Calu3 (cell line): ENCODE measurements around the gene ENPP3. TPM values are rescaled to one million over a fixed set of nuclear protein-coding genes. Genes with fewer than 3 reads are reported as not detected.

Source experiments
- BruUV-seq: library from RNA; stranded (reverse); fragments of 400-500 nt; replicated peaks from 2 replicates; lab custom pipeline; 2021; lab: Mats Ljungman, UMichigan
- CTCF ChIA-PET: fragments of 300-600 bp; sonication (Branson Sonifier 250); formaldehyde crosslinking; loops from one replicate; lab custom pipeline; 2022; ENCODE audit warnings: antibody characterized with exemption; lab: Charles Lee
- DNase-seq: peaks from one replicate; pipeline ENCODE4 v3.0.0; 2022
- H3K27ac Mint-ChIP-seq: one replicate; pipeline ENCODE4 v1.8.0; 2022; ENCODE audit warnings: mixed read lengths; ENCODE audit not compliant: unreplicated experiment
- H3K27me3 Mint-ChIP-seq: one replicate; pipeline ENCODE4 v1.8.0; 2022; ENCODE audit warnings: mixed read lengths; ENCODE audit not compliant: unreplicated experiment
- H3K36me3 Mint-ChIP-seq: one replicate; pipeline ENCODE4 v1.8.0; 2022; ENCODE audit warnings: mild to moderate bottlenecking, moderate library complexity, mixed read lengths; ENCODE audit not compliant: insufficient read depth, unreplicated experiment
- H3K4me1 Mint-ChIP-seq: one replicate; pipeline ENCODE4 v1.8.0; 2022; ENCODE audit warnings: mild to moderate bottlenecking, low read depth, mixed read lengths; ENCODE audit not compliant: unreplicated experiment
- H3K4me3 Mint-ChIP-seq: one replicate; pipeline ENCODE4 v1.8.0; 2022; ENCODE audit warnings: mild to moderate bottlenecking, low read depth, moderate library complexity, mixed read lengths; ENCODE audit not compliant: unreplicated experiment
- H3K9me3 Mint-ChIP-seq: one replicate; pipeline ENCODE4 v1.8.0; 2022; ENCODE audit warnings: low read depth, mixed read lengths; ENCODE audit not compliant: unreplicated experiment
- intact Hi-C: fragments of 100-400 bp; cut with micrococcal nuclease; formaldehyde crosslinking; loops from one replicate; pipeline ENCODE4 v1.10.0; 2022; ENCODE audit not compliant: unreplicated experiment
- total RNA-seq: library from RNA; stranded (reverse); gene quantifications from 2 replicates; pipeline ENCODE4 v1.2.3, GENCODE V29; 2022
- TF ChIP-seq, protein P1 (sequence below): fragments of 200-600 bp; IDR thresholded peaks from one replicate; pipeline ENCODE4 v1.8.0; 2022; ENCODE audit warnings: antibody characterized with exemption; ENCODE audit not compliant: unreplicated experiment

The ENPP3 gene
- total RNA-seq, 1 experiment from 2014 or later = not detected

DNA sequence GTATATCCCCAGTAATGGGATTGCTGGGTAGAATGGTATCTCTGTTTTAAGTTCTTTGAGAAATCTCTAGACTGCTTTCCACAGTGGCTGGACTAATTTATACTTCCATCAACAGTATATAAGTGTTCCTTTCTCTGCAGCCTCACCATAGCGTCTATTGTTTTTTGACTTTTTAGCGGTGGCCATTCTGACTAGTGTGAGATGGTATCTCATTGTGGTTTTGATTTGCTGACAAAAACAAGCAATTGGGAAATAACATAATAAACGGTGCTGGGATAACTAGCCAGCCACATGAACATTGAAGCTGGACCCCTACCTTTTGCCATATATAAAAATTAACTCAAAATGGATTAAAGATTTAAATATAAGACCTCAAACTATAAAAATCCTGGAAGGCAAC is 49.9 kb downstream of the ENPP3 start:
- H3K4me3 Mint-ChIP-seq = no peak overlapping the region
- H3K27ac Mint-ChIP-seq = no peak overlapping the region
- no peak for DNase-seq
- no peaks in the 10 kb centered on the region for H3K4me1 Mint-ChIP-seq
- TF ChIP-seq, protein P1, sequence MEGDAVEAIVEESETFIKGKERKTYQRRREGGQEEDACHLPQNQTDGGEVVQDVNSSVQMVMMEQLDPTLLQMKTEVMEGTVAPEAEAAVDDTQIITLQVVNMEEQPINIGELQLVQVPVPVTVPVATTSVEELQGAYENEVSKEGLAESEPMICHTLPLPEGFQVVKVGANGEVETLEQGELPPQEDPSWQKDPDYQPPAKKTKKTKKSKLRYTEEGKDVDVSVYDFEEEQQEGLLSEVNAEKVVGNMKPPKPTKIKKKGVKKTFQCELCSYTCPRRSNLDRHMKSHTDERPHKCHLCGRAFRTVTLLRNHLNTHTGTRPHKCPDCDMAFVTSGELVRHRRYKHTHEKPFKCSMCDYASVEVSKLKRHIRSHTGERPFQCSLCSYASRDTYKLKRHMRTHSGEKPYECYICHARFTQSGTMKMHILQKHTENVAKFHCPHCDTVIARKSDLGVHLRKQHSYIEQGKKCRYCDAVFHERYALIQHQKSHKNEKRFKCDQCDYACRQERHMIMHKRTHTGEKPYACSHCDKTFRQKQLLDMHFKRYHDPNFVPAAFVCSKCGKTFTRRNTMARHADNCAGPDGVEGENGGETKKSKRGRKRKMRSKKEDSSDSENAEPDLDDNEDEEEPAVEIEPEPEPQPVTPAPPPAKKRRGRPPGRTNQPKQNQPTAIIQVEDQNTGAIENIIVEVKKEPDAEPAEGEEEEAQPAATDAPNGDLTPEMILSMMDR = no peak
- BruUV-seq = no TSS peak
- no peaks in the 10 kb centered on the region for H3K27me3 Mint-ChIP-seq
- H3K36me3 Mint-ChIP-seq = no peaks in the 10 kb centered on the region
- H3K9me3 Mint-ChIP-seq = no peaks in the 10 kb centered on the region
- CTCF ChIA-PET = no interaction called here
- intact Hi-C loops = no loop called here

DNA sequence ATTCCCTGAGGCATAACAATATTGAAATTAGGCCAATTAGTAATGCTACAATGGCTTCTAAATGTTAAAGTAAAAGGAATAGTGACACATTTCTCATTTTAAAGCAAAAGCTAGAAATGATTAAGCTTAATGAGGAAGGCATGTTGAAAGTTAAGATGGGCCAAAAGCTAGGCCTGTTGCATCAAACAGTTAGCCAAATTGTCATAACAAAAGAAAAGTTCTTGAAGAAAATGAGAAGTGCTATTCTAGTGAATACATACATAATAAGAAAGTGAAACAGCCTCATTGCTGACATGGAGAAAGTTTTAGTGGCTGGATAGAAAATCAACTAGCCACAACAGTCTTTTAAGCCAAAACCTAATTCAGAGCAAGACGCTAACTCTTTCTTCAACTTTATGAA is 51.2 kb downstream of the ENPP3 start:
- no peak for DNase-seq
- TF ChIP-seq, protein P1 = no peak
- no peaks in the 10 kb centered on the region for H3K9me3 Mint-ChIP-seq
- BruUV-seq = no TSS peak
- no peak overlapping the region for H3K4me3 Mint-ChIP-seq
- intact Hi-C loops = no loop called here
- no peak overlapping the region for H3K27ac Mint-ChIP-seq
- no peaks in the 10 kb centered on the region for H3K27me3 Mint-ChIP-seq
- CTCF ChIA-PET = no interaction called here
- H3K36me3 Mint-ChIP-seq = no peaks in the 10 kb centered on the region
- H3K4me1 Mint-ChIP-seq = no peaks in the 10 kb centered on the region

DNA sequence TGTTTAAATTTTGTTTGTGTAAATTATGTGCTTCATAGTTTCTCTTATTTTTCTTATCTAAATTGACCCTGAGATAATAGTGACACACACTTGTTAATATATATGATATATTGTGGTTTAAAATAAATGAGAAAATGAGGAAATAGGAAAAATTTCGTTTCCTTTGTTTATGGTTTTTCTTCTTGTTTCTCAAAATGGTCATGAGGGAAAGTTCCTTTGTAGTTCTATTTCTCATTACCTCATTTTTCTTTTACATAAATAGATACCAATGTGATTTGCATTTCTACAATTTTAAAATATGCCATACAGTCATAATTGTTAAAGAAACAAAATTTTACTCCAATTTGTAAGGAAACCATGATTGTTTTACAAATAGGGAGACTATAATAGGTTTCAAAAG is 54.9 kb downstream of the ENPP3 start:
- intact Hi-C loops = loop anchor here (2.0 to 10.0 kb wide), 2 partner anchors 93 to 223 kb away; no protein-coding TSS in a partner anchor
- no peaks in the 10 kb centered on the region for H3K36me3 Mint-ChIP-seq
- no peak overlapping the region for H3K4me3 Mint-ChIP-seq
- H3K27me3 Mint-ChIP-seq = no peaks in the 10 kb centered on the region
- no peak for DNase-seq
- H3K27ac Mint-ChIP-seq = no peak overlapping the region
- no peaks in the 10 kb centered on the region for H3K9me3 Mint-ChIP-seq
- no TSS peak for BruUV-seq
- TF ChIP-seq, protein P1 = no peak
- CTCF ChIA-PET = no interaction called here
- no peaks in the 10 kb centered on the region for H3K4me1 Mint-ChIP-seq

DNA sequence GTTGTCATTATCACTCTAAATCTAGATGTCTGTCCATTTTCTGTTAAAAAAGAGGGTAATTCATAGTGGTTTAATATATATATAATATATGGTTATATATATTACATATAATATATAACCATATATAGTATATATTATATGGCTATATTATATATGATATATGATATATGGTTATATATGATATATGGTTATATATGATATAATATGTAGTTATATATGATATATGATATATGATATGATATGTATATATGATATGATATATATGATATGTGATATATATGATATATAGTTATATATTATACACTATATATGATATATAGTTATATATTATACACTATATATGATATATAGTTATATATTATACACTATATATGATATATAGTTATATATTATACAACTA is 55.5 kb downstream of the ENPP3 start:
- Mint-ChIP-seq H3K4me3 (no peak overlapping the region), H3K4me1 (no peaks in the 10 kb centered on the region), H3K9me3 (no peaks in the 10 kb centered on the region), H3K27me3 (no peaks in the 10 kb centered on the region), H3K27ac (no peak overlapping the region), H3K36me3 (no peaks in the 10 kb centered on the region)
- DNase-seq = no peak
- TF ChIP-seq, protein P1 = no peak
- intact Hi-C loops = loop anchor here (2.0 to 10.0 kb wide), 2 partner anchors 92 to 222 kb away; no protein-coding TSS in a partner anchor
- CTCF ChIA-PET = no interaction called here
- no TSS peak for BruUV-seq
